NCI-H526 (cell line): ENCODE measurements around the gene NOS1.
"Not testable (repeated sequence)": the region's sequence is repeated elsewhere in the genome, so short reads cannot be mapped to it uniquely, and the experiment has no call there.

Experiments used
- DNase-seq, 2 experiments: peaks; one replicate each; lab custom pipeline; 2025; lab: John Stamatoyannopoulos, UW

NOS1 gene

GRCh38 chr12:117262749-117263148 lies 98.7 kb downstream of the NOS1 start:
- DNase-seq, result no peak

GRCh38 chr12:117261247-117261646 lies 100.2 kb downstream of the NOS1 start:
- DNase-seq, result no peak

GRCh38 chr12:117255386-117255785 lies 106.0 kb downstream of the NOS1 start:
- no peak for DNase-seq

DNA sequence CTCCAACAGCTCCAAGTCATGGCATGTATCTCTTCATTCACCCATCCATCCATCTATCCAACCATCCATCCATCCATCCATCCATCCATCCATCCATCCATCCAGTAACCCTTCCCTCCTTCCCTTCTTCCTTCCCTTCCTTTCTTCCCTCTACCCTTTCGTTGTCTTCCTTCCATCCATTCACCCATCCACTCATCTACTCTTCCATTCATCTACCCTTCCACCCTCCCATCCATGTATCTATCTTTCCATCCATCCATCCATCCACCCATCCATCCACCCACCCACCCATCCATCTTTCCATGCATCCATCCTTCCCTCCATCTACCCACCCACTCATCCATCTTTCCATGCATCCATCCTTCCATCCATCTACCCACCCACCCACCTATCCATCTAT lies 117.9 kb downstream of the NOS1 start:
- no peak for DNase-seq

DNA sequence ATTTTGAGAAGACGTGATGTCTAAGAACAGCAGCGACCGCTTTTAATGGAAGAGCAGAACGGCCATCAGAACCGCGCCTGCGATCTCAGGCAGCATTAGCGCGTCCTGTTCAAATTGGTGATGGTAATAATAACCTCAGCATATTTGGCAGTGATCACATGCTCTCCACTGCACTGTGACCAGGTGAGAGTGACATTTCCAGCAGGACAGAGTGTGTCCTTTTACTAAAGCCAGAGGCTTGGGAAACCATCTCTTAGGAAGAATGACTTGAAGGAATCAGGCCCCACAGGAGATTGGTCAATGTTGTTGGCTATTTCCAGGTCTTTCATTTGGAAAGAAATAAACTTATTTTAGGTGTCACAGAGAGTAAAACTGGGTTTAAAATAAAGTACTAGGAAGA lies 119.7 kb downstream of the NOS1 start:
- no peak for DNase-seq

DNA sequence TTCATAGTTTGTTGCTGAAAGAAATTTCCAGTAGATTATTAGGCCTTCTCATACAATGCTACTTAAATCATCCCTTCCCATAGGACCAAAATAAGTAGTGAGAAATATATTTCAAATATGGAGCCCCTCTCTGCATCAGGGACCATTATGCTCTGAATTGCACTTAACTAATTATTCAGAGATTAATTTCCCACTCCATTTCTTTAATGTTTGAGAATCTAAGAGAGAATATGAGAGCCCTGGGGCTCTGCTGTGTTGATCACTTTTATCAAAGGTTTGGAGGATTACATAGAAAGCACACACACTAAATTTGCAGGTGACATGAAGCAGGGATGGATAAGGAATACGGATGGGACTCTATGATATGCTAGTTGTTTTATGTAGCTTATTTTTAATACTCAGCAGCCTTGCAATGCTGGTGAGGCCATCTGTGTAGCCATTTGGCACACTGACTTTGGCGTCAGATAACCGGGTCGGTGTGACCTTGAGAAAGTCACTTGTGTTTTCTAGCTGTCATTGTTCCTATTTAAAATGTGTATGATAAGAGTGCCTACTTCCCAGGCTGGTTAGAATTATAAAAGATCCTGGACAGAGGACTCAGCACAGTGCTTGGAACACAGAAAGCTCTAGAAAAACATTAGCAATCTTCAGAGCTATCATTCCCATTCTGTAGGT lies 121.2 kb downstream of the NOS1 start:
- no peak for DNase-seq

DNA sequence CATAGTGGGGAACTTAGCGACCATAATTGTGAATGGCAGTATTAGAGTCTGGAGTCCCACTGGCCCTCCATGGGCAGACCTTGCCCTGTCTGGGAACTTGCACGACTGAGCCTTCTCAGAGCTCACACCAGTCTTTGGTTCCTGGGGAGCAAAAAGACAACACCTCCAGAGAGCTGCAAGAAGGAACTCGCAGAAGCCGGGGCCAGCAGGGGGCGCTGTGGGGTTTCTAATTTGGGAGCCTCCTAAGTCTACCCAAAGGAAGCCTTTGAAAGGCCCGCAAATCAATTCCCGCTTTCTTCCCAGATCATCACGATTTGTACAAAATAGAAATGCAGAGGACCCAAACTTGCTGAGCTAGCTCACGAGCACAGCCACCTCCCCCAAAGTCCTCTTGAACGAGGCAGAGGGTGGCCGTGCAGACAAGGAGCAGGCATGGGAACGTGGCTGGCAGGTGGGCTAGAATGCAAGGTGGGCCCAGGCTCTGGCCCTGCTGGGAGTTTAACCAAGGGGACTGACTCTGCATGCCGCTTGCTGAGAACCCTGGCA lies 124.9 kb downstream of the NOS1 start:
- DNase-seq, result peak; percentile 39 to 95

DNA sequence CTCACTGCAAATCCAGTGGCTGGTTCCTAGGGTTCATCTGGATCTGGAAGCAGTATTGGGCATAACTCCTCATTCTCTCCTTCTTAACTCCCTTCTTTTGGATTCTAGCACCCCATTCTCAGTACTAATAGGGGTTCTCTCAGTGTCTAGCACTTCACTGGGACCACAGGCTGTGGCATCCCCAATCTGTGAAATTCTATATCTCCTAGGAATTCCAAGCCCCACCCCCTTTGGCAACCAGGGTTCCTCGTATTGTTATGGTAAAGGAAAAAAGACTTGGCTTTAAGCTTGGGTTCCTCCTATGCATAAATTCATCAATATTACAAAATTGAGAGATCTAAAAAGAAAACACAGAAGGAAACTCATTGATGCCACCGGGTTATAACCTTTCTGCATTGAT lies 126.2 kb downstream of the NOS1 start:
- no peak for DNase-seq

- DNase-seq, result no peak
These were observed 127.0 kb downstream of the NOS1 start for GRCh38 chr12:117234441-117234840.

- DNase-seq, result no peak
These were observed 129.7 kb downstream of the NOS1 start for GRCh38 chr12:117231750-117232149.

- DNase-seq, result no peak
These were observed 133.2 kb downstream of the NOS1 start for GRCh38 chr12:117228239-117228638.

DNA sequence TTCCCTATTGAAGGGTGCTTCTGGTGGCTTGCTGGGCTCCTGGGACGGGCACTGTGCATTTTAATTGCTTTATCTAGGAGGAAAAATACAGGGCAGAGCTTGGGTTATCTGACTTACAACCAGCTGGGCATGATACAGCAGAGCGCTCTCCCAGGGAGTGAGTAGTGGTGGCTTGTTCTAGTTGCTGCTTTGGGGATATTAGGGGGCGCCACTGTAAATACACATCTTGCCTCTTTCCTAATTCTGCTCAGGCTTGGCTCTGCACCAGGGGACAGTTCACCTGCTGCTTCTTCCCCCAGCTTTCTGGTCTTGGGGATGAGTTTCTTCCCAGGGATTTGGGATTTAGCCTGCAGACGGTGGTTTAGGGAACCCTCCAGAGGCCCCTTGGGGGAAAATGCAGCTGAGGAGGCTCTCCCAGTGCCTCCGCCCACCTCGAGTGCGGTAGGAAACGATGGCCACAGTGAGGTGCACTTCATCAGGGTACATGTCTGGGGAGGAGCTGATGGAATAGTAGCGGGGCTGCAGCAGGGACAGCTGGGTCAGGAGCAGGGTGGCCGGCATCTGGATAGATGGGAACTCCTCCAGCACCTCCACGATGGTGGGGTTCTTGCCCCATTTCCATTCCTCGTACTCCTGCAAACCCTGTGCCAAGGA lies 134.3 kb downstream of the NOS1 start:
- no peak for DNase-seq

DNA sequence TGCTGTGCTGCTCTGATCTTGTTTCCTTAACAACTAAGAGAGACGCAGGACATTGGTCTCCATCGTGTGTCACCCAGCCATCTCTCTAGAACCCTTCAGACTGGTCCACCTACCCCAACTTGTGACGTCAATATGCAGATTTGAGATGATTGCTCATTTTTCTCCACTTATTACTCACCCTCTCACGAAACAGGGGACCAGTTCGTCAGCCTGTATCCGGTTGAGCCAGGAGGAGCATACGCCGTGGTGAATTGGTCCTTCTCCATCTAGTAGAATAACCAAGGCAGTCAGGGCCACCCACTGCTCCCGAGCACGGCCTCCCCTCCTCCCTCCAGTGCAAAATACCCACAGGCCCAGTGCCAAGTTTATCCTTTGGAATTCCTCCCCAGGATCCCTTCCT lies 134.9 kb downstream of the NOS1 start:
- no peak for DNase-seq

- DNase-seq, result no peak
These were observed 136.2 kb downstream of the NOS1 start for GRCh38 chr12:117225179-117225578.

- not testable (repeated sequence) for DNase-seq
These were observed 140.5 kb downstream of the NOS1 start for GRCh38 chr12:117220947-117221346.

- no peak for DNase-seq
These were observed 143.3 kb downstream of the NOS1 start for GRCh38 chr12:117218149-117218548.

GRCh38 chr12:117216686-117217085 lies 144.7 kb downstream of the NOS1 start:
- DNase-seq, result no peak

DNA sequence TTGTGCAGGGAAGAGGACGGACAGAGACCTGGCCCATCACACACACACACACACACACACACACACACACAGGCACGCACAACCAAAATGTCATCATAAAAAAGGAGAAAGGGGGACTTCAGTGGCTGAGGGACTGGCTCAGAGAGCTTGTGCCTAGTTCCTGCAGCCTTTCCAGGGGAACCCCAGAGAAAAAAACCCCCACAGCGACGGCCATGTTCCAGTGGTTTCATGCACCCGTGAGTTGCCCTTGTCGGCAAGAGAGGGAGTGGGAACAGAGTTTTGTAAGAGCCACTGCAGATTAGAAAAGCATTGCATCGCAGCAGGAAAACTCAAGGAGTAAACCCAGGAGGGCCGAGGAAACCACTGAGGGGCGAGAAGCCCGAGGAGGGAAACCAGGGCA lies 146.6 kb downstream of the NOS1 start:
- DNase-seq, result no peak

DNA sequence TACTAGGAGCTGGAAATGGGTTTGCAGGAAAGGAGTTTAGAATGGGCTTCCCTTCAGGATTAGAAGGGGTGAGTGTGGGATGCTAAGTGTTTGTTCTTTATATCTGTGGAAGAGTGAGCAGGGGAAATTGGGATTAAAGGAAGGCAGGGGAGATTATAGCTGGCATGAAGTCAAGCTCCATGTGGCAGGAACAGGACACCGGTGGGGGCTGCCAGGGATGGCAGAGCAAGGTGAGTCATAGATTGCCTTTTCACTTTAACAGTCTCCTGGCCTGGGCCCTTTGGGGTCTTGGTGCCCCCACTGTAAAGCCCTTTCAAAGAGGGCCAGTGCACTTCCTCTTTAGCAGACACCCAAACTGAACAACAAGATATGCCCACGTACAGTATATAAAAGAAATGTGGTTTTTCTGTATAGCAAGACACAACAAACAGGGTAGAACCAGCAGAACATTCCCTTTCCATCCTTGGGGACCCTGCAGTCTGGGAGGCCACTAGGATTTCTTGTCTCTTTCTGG lies 148.1 kb downstream of the NOS1 start:
- DNase-seq, result no peak

DNA sequence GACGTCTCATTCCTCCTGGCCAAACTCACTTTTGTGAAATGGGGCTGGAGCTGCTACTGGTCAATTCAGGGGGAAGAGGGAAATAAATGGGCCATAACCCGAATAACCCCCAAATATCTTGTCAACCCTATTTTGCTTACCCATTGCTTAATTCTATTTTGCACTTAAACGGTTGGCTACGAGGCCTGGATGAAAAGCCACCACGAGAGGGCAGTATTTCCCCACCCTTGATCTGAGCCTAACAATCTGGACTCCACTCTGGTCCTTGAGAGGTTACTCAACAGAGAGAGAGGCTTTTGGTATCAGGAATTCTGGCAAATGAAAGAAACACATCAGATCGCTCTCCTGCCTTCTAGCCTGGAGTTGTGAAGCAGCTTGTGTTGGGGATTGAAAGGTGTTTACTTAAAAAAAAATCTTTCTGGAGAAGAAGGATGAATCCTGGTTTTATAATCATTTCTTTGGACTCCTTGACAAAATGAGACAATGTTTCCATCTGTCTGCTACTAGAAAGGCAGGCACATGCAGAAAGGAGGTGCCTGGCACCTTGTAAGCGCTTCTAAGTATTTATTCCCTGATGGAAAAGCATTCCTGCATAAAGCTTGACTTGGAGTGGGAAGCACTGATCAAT lies 148.7 kb downstream of the NOS1 start:
- DNase-seq, result peak; percentile 58 to 83

GRCh38 chr12:117210266-117210918 lies 151.0 kb downstream of the NOS1 start:
- no peak for DNase-seq

GRCh38 chr12:117209626-117210025 lies 151.8 kb downstream of the NOS1 start:
- no peak for DNase-seq
